Gastrocnemius medialis (tissue), 4 donors: Measurements from ENCODE around the gene DMRT1. TPM values are rescaled to one million over a fixed set of nuclear protein-coding genes. Genes with fewer than 3 reads are reported as not detected.

Experiments
- ATAC-seq, 2 donors: fragments of 150-250 bp; one replicate each; pipeline ENCODE4 v1.9.1; 2016
- DNase-seq, 2 donors: peaks; one replicate each; pipeline ENCODE4 v3.0.0-alpha.2; 2019
- H3K27ac ChIP-seq, 4 donors: fragments of 200-600 bp; sonication (generic); 1 replicate in 1 of 4; 2 replicates in 3 of 4; pipeline ENCODE4 v1.5.1; 2016 to 2018; ENCODE audit warnings: mild to moderate bottlenecking in 2 of 4, moderate library complexity in 1 of 4
- H3K27me3 ChIP-seq, 3 donors: fragments of 200-600 bp; sonication (generic) in 2 of 3; 1 replicate in 1 of 3; 2 replicates in 2 of 3; pipeline versions ENCODE4 v1.5.1 to v1.6.0; 2016 to 2019; ENCODE audit warnings: mild to moderate bottlenecking in 1 of 3, moderate library complexity in 1 of 3
- H3K36me3 ChIP-seq, 2 donors: fragments of 200-600 bp; sonication (generic) in 1 of 2; one replicate each; pipeline ENCODE4 v1.5.1; 2017 to 2018
- H3K4me1 ChIP-seq, 2 donors: fragments of 200-600 bp; sonication (generic) in 1 of 2; one replicate each; pipeline ENCODE4 v1.5.1; 2016 to 2017; ENCODE audit warnings: mild to moderate bottlenecking in 2 of 2
- H3K4me3 ChIP-seq, 4 donors: fragments of 200-600 bp; sonication (generic) in 3 of 4; 1 replicate in 1 of 4; 2 replicates in 3 of 4; pipeline ENCODE4 v1.5.1; 2016 to 2019; ENCODE audit warnings: mild to moderate bottlenecking in 2 of 4
- H3K9me3 ChIP-seq, 3 donors: fragments of 200-600 bp; sonication (generic) in 2 of 3; 1 replicate in 1 of 3; 2 replicates in 2 of 3; pipeline ENCODE4 v1.5.1; 2016 to 2019
- POLR2A ChIP-seq, 2 donors: fragments of 450-650 bp; IDR thresholded peaks; one replicate each; pipeline ENCODE4 v1.6.1; 2017; ENCODE audit warnings: antibody characterized with exemption in 2 of 2, mild to moderate bottlenecking in 2 of 2, moderate library complexity in 2 of 2
- in situ Hi-C, 4 donors: fragments of 200-750 bp; cut with MboI; loops; one replicate each; pipeline versions ENCODE4 v1.15.0 to v1.8.0; 2017; ENCODE audit warnings: low sequenced_read_pairs in 4 of 4
- intact Hi-C: fragments of 100-400 bp; cut with DNase I; formaldehyde crosslinking; loops from one replicate; pipeline ENCODE4 v1.15.1; 2023; ENCODE audit warnings: low total_unique reads
- total RNA-seq, 4 donors: library from RNA; depleted of rRNA; stranded (reverse); fragments of >200 nt; gene quantifications; one replicate each; pipeline versions ENCODE4 v1.1.0 to v1.2.3, GENCODE V29; 2016
- TF ChIP-seq, protein P1 (sequence below), 5 experiments: fragments of 450-650 bp in 3 of 5; fragments of 200-600 bp in 2 of 5; sonication (generic) in 2 of 5; IDR thresholded peaks in 4 of 5; conservative IDR thresholded peaks in 1 of 5; 1 replicate in 4 of 5; 2 replicates in 1 of 5; pipeline ENCODE4 v1.5.1; 2016 to 2019; ENCODE audit warnings: antibody characterized with exemption in 5 of 5, mild to moderate bottlenecking in 3 of 5, moderate library complexity in 3 of 5

The DMRT1 gene
- total RNA-seq, 4 donors from 2014 or later = 0.91 TPM; not detected in 3

DNA sequence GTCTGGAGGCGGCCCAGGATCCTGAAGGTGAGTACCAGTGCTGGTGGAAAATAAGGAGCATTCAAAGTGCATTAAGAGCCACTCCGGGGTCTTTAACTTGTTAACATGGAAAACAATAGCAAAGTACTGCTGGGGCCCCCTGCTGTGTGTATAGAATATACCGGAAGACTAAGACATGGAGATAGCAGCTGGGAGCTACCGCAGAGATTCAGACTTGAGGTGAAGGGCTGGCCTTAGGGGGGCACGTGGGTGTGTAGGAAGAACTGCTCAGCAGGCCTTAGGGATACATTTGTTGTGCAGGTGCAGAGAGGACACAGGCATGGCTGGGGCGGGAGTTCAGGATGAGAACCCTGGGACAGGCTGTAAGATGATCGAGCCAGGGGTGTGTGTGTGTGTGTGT lies 1.2 kb upstream of the DMRT1 start:
- Histone ChIP-seq H3K4me1 (no peaks in the 10 kb centered on the region), H3K9me3 (no peaks in the 10 kb centered on the region), H3K4me3 (no peak overlapping the region), H3K27me3 (peaks cover 44 to 50% (median 48%) of the 10 kb centered on the region in 3 donors), H3K36me3 (no peaks in the 10 kb centered on the region), H3K27ac (no peak overlapping the region)
- intact Hi-C loops (no loop called here), in situ Hi-C loops (no loop called here)
- ATAC-seq (no peak), DNase-seq (no peak)
- TF ChIP-seq, protein P1, sequence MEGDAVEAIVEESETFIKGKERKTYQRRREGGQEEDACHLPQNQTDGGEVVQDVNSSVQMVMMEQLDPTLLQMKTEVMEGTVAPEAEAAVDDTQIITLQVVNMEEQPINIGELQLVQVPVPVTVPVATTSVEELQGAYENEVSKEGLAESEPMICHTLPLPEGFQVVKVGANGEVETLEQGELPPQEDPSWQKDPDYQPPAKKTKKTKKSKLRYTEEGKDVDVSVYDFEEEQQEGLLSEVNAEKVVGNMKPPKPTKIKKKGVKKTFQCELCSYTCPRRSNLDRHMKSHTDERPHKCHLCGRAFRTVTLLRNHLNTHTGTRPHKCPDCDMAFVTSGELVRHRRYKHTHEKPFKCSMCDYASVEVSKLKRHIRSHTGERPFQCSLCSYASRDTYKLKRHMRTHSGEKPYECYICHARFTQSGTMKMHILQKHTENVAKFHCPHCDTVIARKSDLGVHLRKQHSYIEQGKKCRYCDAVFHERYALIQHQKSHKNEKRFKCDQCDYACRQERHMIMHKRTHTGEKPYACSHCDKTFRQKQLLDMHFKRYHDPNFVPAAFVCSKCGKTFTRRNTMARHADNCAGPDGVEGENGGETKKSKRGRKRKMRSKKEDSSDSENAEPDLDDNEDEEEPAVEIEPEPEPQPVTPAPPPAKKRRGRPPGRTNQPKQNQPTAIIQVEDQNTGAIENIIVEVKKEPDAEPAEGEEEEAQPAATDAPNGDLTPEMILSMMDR (IDR thresholded peaks at IDR 0.05 in 4 of 5, conservative IDR thresholded peaks at IDR 0.05 in 1 of 5) = no peak
- TF ChIP-seq POLR2A (IDR thresholded peaks at IDR 0.05) = no peak

DNA sequence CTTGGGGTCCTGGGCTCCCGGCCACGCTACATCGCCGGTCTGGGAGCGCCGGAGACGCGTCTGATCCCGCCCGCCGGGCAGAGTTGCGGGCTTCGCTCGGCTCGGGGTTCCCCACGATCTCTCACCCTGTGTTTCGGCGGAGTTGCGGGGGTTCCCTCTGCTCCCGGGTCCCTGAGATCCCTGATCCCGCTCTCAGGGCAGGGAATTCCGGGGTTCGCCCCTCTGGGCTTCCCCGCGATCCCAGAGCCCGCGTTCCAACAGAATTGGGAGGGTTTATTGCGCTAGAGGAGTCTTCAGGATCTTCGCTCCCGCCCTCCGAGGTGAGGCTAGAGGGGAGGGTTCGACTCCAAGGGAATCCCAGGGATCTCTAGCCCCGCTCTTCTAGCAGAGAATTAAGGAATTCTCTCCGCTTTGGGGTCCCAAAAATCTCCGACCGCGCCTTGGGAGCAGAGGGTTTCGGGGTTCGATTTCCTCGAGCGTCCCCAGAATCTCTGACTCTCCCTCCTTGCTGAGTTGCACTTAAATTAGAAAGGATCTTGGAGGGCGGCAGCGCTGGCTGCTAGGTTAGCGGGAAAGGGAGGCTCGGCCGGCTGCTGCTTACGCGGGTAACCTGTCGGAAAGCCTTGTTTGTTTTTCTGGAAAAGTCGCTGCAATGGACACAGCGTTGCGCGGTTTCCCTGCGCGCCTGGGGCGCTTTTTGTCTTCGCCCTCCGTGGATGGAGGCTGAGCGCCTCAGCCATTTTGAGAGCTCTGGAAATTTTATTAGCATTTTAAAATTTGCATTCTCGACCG lies 1.3 kb downstream of the DMRT1 start:
- no peak for ATAC-seq
- H3K27ac ChIP-seq = no peak overlapping the region
- no peaks in the 10 kb centered on the region for H3K4me1 ChIP-seq
- peaks cover 61 to 66% (median 61%) of the 10 kb centered on the region in 3 donors for H3K27me3 ChIP-seq
- H3K9me3 ChIP-seq = no peaks in the 10 kb centered on the region
- H3K4me3 ChIP-seq = no peak overlapping the region
- intact Hi-C loops (no loop called here), in situ Hi-C loops (no loop called here)
- TF ChIP-seq, protein P1 (IDR thresholded peaks at IDR 0.05 in 4 of 5, conservative IDR thresholded peaks at IDR 0.05 in 1 of 5) = no peak
- no peak for TF ChIP-seq POLR2A (IDR thresholded peaks at IDR 0.05)
- no peaks in the 10 kb centered on the region for H3K36me3 ChIP-seq
- DNase-seq = no peak

DNA sequence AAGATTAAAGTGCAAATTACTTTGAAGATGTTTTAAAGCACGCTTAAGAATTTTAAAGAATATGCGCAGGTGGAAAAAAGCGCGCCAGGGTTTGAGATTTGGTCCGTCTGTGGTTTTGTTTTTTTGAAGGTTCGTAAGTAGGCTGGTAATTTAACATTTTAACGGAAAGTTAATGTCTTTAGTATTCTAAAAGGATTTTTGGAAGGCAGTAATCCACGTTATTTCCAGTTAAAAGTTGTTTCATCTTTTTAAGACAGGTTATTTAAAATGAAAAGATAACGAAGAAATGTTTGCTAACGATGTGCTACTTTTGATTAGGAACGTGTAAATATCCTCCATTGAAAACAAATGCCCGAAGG lies 1.9 kb downstream of the DMRT1 start:
- in situ Hi-C loops (no loop called here), intact Hi-C loops (no loop called here)
- H3K4me3 ChIP-seq = no peak overlapping the region
- H3K27me3 ChIP-seq = peaks cover 61 to 66% (median 61%) of the 10 kb centered on the region in 3 donors
- DNase-seq = no peak
- H3K9me3 ChIP-seq = no peaks in the 10 kb centered on the region
- no peak for TF ChIP-seq POLR2A (IDR thresholded peaks at IDR 0.05)
- TF ChIP-seq, protein P1 (IDR thresholded peaks at IDR 0.05 in 4 of 5, conservative IDR thresholded peaks at IDR 0.05 in 1 of 5) = no peak
- no peak for ATAC-seq
- H3K36me3 ChIP-seq = no peaks in the 10 kb centered on the region
- H3K4me1 ChIP-seq = no peaks in the 10 kb centered on the region
- no peak overlapping the region for H3K27ac ChIP-seq

GRCh38 chr9:846852-847251 lies 5.4 kb downstream of the DMRT1 start:
- no peak overlapping the region for H3K27ac ChIP-seq
- H3K4me1 ChIP-seq = no peaks in the 10 kb centered on the region
- ATAC-seq (no peak), DNase-seq (no peak)
- H3K4me3 ChIP-seq = no peak overlapping the region
- H3K27me3 ChIP-seq = peaks cover 45 to 50% (median 48%) of the 10 kb centered on the region in 3 donors
- H3K36me3 ChIP-seq = no peaks in the 10 kb centered on the region
- intact Hi-C loops (no loop called here), in situ Hi-C loops (no loop called here)
- TF ChIP-seq, protein P1 (IDR thresholded peaks at IDR 0.05 in 4 of 5, conservative IDR thresholded peaks at IDR 0.05 in 1 of 5) = no peak
- TF ChIP-seq POLR2A (IDR thresholded peaks at IDR 0.05) = no peak
- H3K9me3 ChIP-seq = no peaks in the 10 kb centered on the region
